GM19324 (cell line): ENCODE measurements around the gene DSE.

ENCODE experiments used
- ATAC-seq: cut with Tn5 transposase; IDR thresholded peaks from one replicate; pipeline ENCODE4 v1.9.1; 2021; ENCODE audit warnings: mild to moderate bottlenecking, moderate library complexity; ENCODE audit not compliant: unreplicated experiment, low FRiP score

The DSE gene

DNA sequence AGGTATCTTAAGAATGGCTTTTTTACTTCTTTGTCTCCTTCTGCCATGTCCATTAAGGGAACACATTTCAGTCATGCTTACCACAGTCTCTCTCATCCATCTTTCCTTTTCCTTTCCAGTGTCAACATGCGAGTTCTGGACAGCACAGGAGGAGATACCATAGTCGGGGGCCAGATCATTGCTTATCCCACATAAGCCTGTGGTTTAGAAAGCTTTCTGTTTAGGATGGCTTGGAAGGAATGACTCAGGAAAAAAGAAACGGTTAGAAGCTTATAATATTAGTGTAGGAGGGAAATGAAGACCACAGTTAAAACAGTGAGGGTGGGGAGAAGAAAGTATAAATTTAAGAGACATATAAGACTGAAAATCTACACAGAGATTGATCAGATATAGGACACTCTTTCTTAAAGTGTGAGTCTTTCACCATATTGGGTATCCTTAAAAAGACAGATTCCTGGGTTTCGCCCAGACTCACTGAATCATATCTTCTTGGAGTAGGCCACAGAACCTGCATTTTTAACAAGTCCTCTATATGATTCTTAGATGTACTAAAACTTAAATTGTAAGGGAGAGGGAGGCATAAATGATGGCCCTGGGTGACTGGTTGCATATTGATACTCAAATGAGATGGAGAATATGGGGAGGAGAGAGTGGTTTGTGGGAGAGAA is 36.1 kb downstream of the DSE start:
- ATAC-seq, result no peak

DNA sequence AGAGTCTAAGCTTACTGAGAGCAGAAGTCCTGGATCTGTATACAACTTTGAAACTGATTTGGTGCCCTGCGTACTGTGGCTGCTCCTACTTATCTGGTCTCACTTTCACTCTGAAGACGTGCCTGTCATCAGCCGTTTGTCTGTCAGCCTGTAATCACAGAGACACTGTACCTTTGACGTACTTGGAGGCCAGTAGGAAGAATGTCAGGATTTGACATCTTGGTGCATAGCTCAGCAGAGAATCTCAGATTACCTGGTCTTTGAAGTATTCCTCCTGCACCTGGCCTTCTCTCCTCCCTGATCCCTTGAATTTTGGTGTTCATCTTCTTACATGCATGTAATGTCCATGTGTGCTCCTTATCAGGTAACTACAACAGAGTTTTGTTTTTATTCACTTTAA is 37.7 kb downstream of the DSE start:
- no peak for ATAC-seq

DNA sequence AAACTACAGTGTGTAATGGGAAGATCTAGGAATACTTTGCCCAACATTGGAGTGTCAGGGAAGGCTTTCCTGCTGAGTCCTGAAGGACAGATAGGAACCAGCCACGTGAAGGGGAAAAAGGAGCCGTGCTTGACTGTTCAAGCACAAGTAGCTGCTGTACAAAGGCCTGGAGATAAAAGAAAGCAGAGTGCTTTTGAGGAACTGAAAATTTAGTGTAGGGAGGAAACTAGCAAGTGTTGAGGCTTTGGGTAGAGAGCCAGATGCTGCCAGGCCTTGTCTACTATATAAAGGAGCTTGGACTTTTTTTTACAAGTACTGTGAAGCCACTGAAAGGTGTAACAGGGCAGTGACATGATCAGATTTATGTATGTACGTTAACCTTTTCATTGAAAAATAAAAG is 39.0 kb downstream of the DSE start:
- ATAC-seq, result peak; percentile 69

DNA sequence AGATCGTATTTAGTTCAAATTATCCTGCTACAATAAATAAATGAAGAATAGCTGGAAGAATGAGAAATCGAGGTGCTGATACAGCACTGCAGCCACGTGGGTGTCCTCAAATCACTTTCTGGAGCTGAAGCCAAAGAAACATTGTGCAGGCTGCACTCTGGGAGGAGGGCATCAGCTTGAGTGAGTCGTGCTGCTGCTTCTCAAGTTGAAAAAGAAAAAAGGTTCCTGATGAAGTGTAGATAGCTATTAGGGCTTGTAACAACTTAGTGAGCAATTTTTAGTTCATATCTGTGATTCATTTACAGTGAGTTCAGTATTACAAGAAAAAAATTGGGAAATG is 40.5 kb downstream of the DSE start:
- ATAC-seq, result no peak

DNA sequence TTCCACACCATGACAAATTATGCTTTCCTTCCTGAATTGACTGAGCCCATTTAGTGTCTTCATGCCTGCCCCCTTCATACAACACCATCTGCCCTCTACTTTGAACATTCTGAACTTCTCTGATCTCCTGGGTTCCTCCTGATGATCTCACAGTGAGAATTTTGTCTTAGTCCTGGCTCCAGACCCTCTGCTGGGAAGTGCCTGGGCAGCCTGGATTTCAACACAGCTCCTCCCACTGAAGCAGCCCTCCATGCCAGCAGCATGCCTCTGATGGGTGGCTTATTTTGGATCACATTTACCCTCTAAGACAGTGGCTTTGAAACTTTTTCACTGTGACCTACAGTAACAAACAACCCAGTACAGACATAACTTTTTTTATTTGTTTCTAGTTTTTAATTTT is 41.5 kb downstream of the DSE start:
- no peak for ATAC-seq

DNA sequence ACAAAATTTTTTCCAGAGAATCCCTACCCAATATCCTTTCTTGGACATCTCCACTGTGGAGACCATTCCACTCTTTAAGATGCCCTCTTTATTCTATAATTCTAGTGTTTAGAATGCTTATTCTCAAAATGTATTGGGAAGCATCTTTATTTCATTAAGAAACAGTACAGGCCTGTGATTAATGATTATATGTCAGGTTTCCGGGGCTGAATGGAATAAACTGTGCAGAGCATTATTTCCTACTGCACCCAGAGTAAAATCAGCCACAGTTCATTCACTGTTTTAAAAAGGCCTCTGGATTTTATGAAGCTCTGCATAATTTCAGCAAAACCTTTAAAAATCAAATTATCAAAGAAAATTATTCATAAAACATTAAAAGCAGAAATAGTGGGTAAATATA is 42.6 kb downstream of the DSE start:
- no peak for ATAC-seq

DNA sequence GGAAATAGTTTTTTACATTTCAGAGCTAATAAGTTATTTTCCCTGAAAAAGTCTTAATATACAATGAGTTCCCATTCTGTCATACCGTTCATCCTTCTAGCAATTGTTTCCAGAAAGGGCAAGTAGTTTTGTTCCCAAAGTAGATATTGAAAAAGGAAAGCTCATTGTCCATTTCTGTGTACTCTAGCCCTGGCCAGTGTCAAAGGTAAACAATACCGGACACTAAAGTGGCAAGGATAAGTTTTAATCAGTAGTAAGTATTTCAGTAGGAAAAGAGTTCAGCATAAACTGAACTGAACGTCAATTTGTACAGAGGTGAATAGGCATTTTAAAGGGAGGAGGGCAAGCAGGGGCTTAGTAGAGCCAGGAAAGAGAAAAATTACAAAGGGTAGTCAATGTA is 46.9 kb downstream of the DSE start:
- ATAC-seq, result no peak

DNA sequence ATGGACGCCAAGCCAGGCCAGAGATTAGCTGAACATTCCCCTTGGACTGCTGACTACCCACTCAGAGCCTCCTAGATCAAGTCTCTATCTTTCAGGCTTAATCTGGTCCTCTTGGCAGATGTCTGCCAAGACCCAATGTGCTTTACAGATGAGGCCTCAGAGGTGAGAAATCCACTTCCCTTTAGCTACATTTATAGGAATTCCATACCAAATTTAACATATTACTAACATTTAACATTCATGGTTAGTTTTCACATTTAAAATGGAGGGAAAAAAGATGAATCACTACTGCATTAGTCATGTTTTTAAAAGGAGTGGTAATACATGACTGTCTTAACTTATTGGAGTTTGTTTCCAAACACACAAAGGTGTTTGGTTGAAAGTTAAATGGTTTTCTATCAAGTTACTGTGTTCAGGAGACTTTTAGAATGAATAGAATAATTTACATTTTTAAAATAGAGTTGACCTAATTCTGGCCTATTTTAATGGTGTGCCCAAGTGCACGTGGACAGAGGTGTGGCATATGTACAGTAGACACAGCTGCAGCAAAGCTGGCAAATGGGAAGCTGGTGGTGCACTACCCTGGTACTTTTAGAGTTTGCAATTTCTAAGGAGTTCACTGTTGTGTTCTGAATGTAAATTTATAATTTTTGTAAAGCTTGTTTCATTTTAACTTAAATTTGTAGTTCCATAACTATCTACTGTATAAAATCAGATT is 48.5 kb downstream of the DSE start:
- no peak for ATAC-seq

DNA sequence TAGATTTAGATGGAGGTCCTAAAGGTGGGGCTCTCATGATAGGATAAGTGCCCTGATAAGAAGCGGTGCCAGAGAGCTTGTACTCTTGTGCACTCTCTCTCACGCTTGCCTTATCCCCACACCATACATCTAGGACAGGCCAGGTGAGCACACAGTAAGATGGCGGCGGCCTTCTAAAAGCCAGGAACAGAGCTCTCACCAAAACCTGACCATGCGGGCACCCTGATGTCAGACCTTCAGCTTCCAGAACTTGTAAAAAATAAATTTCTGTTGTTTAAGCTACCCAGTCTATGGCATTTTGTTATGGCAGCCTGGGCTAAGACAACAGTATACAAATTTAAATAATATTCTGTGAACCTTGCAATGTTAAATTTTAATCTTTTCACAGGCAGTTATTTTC is 49.6 kb downstream of the DSE start:
- ATAC-seq, result no peak

DNA sequence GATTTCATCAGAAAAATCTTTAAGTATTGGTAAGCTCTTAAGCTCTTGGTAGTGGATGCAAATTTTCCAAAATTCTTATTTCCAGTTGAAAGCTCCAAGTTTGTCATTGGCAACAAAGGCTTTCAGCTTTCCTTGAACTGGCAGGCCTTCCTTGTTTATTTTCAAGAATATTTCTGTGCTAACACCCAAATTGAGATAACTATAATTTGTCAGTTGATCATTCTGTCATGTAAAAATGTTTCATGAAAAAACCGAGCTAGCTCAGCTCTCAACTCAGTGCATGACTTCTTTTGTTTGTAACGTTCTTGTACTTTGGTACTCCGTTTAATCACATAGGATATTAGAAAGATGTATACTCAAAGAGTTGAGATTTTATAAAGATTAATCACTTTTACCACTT is 51.5 kb downstream of the DSE start:
- ATAC-seq, result no peak

DNA sequence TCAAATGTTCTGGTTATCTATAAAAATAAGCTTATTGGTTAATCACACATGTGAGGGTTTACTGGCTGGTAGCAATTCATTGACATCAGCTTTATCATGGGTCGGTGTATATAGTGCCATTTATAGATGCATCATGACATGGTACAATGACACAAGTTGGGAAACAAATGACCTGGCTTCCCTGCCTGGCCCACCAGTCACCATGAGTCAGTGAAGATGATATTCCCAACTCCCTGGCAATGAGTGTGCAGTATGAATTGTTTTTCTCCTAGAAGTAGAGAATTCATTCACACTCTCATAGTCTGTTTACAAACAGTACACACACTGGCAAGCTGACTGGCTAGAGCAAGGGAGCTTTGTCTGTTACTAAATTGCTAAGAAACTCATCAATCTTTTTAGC is 53.3 kb downstream of the DSE start:
- ATAC-seq, result no peak

DNA sequence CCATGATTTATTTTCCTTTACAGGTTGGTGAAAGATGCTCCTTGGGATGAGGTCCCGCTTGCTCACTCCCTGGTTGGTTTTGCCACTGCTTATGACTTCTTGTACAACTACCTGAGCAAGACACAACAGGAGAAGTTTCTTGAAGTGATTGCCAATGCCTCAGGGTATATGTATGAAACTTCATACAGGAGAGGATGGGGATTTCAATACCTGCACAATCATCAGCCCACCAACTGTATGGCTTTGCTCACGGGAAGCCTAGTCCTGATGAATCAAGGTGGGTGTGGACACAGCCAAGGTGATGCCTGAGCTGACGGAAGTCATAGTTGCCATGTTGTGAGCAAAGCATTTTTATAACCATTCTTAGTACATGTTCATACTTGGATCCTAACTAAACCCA is 55.8 kb downstream of the DSE start:
- no peak for ATAC-seq

DNA sequence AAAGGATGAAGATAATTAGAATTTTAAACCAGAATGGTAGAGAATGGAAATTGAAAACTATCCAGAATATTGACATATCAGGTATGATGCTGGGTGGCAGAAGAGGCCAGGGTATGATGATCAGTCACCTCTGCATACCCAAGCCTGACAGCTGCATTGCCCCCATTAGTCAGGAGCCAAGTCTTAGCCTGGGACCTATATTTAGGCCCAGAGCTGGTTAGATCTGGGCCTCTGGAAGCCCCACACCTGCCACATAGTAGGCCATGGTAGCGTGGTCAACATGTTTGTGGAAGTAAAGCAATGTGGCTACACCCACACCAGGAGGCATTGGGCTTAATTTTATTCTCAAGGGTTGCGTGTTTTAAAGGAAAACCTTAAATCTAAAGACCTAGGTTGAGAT is 58.4 kb downstream of the DSE start:
- ATAC-seq, result no peak

DNA sequence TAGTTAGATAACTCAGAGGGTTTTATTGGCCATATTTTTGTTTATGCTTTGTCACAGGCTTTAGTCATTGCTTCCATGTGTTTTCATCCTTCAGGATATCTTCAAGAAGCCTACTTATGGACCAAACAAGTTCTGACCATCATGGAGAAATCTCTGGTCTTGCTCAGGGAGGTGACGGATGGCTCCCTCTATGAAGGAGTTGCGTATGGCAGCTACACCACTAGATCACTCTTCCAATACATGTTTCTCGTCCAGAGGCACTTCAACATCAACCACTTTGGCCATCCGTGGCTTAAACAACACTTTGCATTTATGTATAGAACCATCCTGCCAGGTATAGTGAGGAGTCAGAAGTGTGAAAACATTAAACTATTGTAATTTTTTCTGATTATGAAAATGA is 60.1 kb downstream of the DSE start:
- no peak for ATAC-seq

DNA sequence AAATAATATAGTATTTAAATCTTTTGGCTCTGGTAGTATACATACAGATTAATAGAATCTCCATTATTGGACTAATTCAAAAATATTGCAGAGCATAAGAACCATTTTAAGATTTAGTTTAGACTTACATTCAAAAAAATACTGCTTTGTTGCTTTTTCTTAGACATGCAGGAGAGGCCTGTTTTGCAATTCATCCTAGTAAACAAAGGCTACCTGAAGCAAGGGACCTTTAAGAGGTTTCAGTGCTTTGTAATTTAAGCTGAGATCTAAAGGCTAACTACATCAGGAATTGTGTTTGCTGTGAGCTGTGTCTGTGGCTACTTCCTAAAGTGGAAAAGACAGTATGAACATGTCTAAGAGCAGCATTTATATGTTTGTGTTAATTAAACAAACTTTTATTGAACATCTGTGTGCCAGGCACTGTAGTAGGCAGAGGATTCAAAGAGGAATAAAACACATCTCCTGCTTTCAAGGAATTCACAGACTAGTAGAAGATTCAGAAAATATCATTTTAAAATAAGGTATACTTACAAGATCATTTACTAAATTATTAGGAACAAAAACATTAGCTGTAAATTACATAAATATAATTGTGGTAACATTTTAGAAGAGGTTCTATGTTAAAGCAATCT is 61.3 kb downstream of the DSE start:
- ATAC-seq, result no peak

DNA sequence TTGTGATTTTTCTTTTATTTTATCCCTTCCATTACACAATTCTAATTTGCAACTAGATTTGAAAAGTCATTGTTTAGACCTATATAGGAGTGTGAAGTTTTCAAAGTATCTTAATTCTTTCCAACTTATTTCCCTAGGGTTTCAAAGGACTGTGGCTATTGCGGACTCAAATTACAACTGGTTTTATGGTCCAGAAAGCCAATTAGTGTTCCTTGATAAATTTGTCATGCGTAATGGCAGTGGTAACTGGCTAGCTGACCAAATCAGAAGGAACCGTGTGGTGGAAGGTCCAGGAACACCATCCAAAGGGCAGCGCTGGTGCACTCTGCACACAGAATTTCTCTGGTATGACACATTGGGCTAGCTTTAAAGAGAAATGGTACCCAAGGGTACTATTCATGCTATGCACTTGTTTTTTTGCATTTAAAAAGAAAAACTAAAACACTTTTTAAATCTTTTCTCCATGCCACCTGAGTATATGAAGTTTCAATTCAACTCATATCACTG is 62.5 kb downstream of the DSE start:
- ATAC-seq, result no peak

DNA sequence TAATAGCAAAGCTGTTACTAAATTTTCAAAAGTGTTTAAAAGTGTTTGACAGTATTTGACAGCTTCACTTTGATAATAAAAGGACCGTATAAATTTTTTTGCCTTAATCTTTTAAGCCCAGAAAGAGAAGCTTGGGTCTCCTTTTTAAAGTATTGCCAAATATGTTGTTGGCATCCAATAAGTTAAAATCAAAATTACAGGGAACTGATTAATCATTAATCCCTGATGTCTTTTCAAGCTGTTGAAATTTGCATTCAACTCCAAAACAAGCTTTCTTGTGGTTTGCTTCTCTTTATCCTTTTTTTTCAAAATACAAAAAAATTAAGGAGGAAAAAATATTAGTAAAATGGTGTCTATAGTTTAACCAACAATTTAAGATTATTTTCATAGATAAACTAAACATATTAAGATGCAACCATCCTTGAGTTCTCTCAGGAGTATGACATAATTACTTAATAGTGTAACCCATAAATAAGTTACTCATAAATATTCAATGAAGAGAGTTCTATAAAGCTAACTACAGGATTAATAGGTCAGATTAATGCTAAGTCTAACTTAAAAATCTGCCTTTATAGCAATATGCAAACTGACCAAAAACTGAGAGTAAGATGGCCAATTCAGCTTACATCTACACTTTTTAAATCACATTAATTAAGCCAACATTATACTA is 63.4 kb downstream of the DSE start:
- no peak for ATAC-seq

DNA sequence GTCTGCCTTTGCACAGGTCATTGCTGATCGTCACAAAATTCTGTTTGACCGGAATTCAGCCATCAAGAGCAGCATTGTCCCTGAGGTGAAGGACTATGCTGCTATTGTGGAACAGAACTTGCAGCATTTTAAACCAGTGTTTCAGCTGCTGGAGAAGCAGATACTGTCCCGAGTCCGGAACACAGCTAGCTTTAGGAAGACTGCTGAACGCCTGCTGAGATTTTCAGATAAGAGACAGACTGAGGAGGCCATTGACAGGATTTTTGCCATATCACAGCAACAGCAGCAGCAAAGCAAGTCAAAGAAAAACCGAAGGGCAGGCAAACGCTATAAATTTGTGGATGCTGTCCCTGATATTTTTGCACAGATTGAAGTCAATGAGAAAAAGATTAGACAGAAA is 65.8 kb downstream of the DSE start:
- ATAC-seq, result no peak

DNA sequence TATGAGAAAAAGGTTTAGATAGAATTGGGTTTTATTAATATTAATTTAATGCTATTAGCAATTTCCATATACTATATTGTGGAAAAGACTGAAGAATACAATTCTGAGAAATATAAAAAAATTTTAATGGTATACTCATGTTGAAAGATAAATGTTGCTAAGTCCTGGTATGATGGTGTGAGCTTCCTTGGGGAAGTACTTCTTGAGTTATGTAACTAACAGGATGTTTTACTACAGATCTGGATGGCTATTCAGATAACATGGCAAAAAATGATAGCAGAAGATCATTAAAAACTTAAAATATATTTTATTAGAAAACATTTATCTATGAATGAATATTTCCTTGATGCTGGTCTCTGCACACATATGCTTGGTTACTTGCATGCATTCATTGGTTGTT is 66.9 kb downstream of the DSE start:
- no peak for ATAC-seq

DNA sequence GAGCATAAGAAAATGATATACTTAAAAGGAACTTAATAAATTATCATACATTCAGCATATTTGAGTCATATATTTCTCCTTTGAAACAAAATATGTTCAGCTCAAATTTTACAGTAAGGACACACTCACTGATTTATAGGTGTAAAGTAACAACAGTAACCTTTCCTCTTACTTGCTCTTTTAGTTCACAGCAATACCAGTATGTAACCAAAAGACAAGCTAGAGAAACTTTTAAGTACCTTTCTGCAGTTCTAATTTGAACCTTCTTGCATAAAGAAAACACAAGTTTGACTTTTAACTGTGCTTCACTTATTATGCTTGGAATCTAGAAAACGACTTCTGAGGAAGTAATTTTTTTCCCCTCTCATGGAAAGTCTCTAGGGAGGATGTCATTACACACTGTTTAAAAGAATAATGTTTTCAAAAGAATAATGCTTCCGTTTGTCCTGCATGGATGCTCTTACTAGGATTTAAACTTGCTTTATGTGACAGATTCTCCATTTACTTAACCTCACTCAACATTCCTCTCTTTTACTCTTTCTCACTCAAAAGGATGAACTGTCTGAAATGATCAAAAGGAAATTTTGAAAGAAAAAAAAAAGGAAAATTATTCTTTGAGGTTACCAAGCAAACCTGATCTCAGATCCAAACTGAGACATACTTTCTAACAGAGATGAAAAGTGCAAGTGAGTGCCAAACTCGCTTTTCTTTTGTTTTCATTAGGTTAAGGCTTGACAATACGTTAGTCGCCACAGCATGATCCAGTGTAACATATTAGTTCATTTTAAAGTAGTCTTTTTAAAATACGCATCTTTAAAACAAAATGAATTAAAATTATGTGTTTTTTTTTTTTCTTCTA is 68.1 kb downstream of the DSE start:
- no peak for ATAC-seq
